Osteoblast (primary cell): Measurements from ENCODE around the gene PPFIA2. TPM values are rescaled to one million over a fixed set of nuclear protein-coding genes. Genes with fewer than 3 reads are reported as not detected.

ENCODE experiments used
- DNase-seq: peaks from one replicate; pipeline ENCODE4 v3.0.0; 2011; ENCODE audit warnings: low spot score, mixed read lengths; ENCODE audit not compliant: insufficient read length; ENCODE audit errors: missing footprints
- H2AFZ ChIP-seq: 2 replicates; pipeline ENCODE4 v1.6.0; 2011; ENCODE audit warnings: mild to moderate bottlenecking, low read length
- H3K27ac ChIP-seq: 2 replicates; pipeline ENCODE4 v1.5.1; 2011; ENCODE audit warnings: mild to moderate bottlenecking, low read depth, low read length, moderate library complexity
- H3K27me3 ChIP-seq: 2 replicates; pipeline ENCODE4 v1.6.0; 2012; ENCODE audit warnings: mild to moderate bottlenecking, control low read depth, inconsistent platforms, low read length, moderate library complexity; ENCODE audit not compliant: insufficient read depth
- H3K36me3 ChIP-seq: 2 replicates; pipeline ENCODE4 v1.5.1; 2011; ENCODE audit warnings: mild to moderate bottlenecking, low read length, control low read depth, moderate library complexity; ENCODE audit not compliant: insufficient read depth
- H3K4me1 ChIP-seq: 2 replicates; pipeline ENCODE4 v1.5.1; 2011; ENCODE audit warnings: mild to moderate bottlenecking, low read length, control low read depth, moderate library complexity; ENCODE audit not compliant: insufficient read depth
- H3K4me2 ChIP-seq: 2 replicates; pipeline ENCODE4 v1.6.0; 2011; ENCODE audit warnings: mild to moderate bottlenecking, low read length; ENCODE audit not compliant: insufficient read depth
- H3K4me3 ChIP-seq: fragments of 200-600 bp; sonication (generic); 3 replicates; pipeline ENCODE4 v1.5.1; 2012; ENCODE audit warnings: mild to moderate bottlenecking, low read length, inconsistent platforms; ENCODE audit not compliant: insufficient read depth
- H3K79me2 ChIP-seq: 2 replicates; pipeline ENCODE4 v1.6.0; 2012; ENCODE audit warnings: mild to moderate bottlenecking, low read length, control low read depth, inconsistent platforms; ENCODE audit not compliant: insufficient read depth
- H3K9me3 ChIP-seq: 2 replicates; pipeline ENCODE4 v1.5.1; 2011; ENCODE audit warnings: low read depth, low read length, control low read depth
- H4K20me1 ChIP-seq: 2 replicates; pipeline ENCODE4 v1.6.0; 2012; ENCODE audit warnings: mild to moderate bottlenecking, low read length, control low read depth; ENCODE audit not compliant: insufficient read depth
- CTCF ChIP-seq: IDR thresholded peaks from 2 replicates; pipeline ENCODE4 v1.5.1; 2011; ENCODE audit warnings: mild to moderate bottlenecking, low read depth, low read length, moderate library complexity; ENCODE audit errors: extremely low read depth
- total RNA-seq: library from RNA; depleted of rRNA; stranded (reverse); fragments of >200 nt; gene quantifications from 2 replicates; pipeline ENCODE4 v1.2.3, GENCODE V29; 2012

PPFIA2 gene
- total RNA-seq, 1 donor: 3.3 TPM

DNA sequence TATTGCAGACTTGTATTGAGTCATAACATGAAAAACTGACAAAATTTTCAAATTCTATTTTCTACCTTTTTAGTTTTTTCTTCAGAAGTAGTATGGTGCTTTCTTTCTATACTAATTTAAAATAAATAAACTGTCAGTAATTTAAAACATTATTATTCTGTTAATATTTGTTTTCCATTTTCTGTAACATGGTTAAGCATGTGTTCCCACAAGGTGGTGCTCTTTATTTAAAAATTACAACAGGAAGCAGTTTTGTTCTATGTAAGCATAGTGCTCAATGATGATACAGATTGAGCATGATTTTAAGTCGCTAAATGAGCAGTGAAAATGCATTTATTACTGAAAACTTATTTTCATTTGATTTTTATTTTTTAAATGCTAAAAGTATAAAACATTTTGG lies 114.6 kb downstream of the PPFIA2 start:
- no peaks in the 10 kb centered on the region for H3K9me3 ChIP-seq
- no peaks in the 10 kb centered on the region for H3K79me2 ChIP-seq
- H2AFZ ChIP-seq: no peak overlapping the region
- H3K4me2 ChIP-seq: no peak overlapping the region
- H3K4me1 ChIP-seq: no peaks in the 10 kb centered on the region
- no peaks in the 10 kb centered on the region for H3K27me3 ChIP-seq
- H4K20me1 ChIP-seq: no peaks in the 10 kb centered on the region
- no peaks in the 10 kb centered on the region for H3K36me3 ChIP-seq
- no peak overlapping the region for H3K27ac ChIP-seq
- DNase-seq: no peak
- peak; percentile 48 for TF ChIP-seq CTCF
- H3K4me3 ChIP-seq: no peak overlapping the region

DNA sequence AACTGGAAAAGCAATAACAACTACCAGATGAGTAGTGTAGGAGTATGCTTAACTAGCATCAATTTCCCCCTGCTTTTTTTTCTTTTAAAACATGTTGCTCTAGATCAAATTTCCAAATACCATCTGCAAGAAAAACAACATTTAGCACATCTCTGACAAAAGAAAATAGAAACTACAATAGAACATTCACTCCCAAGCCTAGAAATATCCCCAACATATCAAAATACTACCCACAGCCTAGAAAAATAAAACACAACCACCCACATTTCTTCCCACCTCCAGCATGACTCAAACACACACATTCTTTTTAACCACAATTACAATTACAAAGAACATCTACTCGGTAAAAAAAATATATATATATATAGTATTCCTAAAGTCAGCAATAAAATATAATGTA lies 120.0 kb downstream of the PPFIA2 start:
- Histone ChIP-seq H3K36me3 (no peaks in the 10 kb centered on the region), H2AFZ (no peak overlapping the region), H3K9me3 (no peaks in the 10 kb centered on the region), H3K27me3 (no peaks in the 10 kb centered on the region), H3K27ac (no peak overlapping the region), H3K4me3 (no peak overlapping the region), H3K4me2 (no peak overlapping the region), H3K4me1 (no peaks in the 10 kb centered on the region), H3K79me2 (no peaks in the 10 kb centered on the region), H4K20me1 (no peaks in the 10 kb centered on the region)
- no peak for DNase-seq
- no peak for TF ChIP-seq CTCF

- Histone ChIP-seq H3K4me1 (no peaks in the 10 kb centered on the region), H3K27ac (no peak overlapping the region), H2AFZ (no peak overlapping the region), H3K4me3 (no peak overlapping the region), H4K20me1 (no peaks in the 10 kb centered on the region), H3K9me3 (no peaks in the 10 kb centered on the region), H3K79me2 (no peaks in the 10 kb centered on the region), H3K36me3 (no peaks in the 10 kb centered on the region), H3K4me2 (no peak overlapping the region), H3K27me3 (no peaks in the 10 kb centered on the region)
- DNase-seq: no peak
- TF ChIP-seq CTCF: no peak
Observed at GRCh38 chr12:81633127-81633526, 126.0 kb downstream of the PPFIA2 start.

DNA sequence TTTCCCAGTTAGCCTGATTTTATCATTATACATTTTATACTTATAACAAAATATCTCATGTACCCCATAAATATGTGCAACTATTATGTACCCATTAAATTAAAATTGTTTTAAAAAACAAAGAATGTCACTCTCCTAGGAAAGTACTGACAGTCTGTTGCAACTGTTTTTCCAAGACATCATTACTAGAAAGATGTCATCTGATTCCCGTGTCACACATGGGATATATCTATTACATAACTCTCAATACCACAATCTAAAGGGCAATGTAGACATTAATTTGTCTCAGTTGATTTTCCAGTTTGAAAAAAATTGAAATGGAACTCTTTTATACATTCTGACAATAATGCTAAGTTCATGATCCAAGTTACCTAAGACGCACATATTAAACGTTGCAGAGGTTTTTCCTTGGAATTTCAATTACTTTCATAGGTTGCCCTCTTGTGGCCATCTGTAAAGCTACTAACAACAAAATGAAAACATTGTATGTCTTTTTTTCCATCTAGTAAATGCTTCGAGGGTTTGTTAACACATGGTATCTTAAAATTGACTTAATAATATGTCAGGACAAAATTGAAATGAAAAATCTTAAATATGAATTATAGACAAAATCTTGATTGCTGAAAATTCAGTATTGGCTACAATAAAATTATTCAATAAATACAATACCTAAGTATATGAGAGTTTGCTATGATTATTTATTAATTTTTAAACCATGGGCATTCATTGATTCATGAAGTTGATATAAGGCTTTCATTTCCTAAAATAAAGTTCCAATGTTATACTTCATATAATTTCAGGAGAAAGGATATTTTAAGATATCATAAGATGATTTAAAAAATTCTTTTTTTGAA lies 131.6 kb downstream of the PPFIA2 start:
- Histone ChIP-seq H3K27me3 (no peaks in the 10 kb centered on the region), H3K79me2 (no peaks in the 10 kb centered on the region), H3K4me3 (no peak overlapping the region), H3K36me3 (no peaks in the 10 kb centered on the region), H3K9me3 (no peaks in the 10 kb centered on the region), H3K4me2 (peak overlapping the region; percentile 10), H3K27ac (no peak overlapping the region), H3K4me1 (no peaks in the 10 kb centered on the region), H4K20me1 (no peaks in the 10 kb centered on the region), H2AFZ (no peak overlapping the region)
- DNase-seq: no peak
- TF ChIP-seq CTCF: peak; percentile 67
